Measurements from ENCODE around the gene DOCK10. TPM values are rescaled to one million over a fixed set of nuclear protein-coding genes. Genes with fewer than 3 reads are reported as not detected.

The DOCK10 gene
- total and polyA plus RNA-seq, 11 donors = 0.31 to 28.6 (median 2.0) TPM

DNA sequence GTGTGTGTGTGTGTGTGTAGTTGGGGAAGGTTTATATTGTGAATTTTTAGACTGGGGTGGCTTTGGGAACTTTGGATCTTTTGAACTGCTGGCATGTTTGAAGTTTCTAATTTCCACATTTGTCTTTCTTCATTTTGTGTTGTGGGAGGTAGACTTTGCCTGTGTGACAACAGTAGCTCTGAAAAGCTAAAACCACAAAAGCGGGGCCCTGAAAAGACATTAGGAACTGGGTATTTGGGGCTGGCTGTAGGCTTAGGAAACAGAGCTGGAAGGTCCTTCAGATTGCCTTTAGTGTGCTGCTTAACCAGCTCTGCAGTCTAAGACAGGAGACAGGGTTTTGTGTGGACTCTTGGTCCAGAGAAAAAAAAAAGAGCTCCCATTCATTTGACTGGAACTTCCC lies 27.2 kb upstream of the DOCK10 start:
- WGBS, 4 donors = 87 to 91% (median 90%) methylated on average over 1 of the region's 1 CpG
- peaks cover 0 to 2% (median 0%) of the 10 kb centered on the region in 9 donors for H3K27me3 ChIP-seq
- intact Hi-C loops (cut with DNase I) = no loop called here
- H3K27ac ChIP-seq = no peak overlapping the region
- TF ChIP-seq, protein P1, sequence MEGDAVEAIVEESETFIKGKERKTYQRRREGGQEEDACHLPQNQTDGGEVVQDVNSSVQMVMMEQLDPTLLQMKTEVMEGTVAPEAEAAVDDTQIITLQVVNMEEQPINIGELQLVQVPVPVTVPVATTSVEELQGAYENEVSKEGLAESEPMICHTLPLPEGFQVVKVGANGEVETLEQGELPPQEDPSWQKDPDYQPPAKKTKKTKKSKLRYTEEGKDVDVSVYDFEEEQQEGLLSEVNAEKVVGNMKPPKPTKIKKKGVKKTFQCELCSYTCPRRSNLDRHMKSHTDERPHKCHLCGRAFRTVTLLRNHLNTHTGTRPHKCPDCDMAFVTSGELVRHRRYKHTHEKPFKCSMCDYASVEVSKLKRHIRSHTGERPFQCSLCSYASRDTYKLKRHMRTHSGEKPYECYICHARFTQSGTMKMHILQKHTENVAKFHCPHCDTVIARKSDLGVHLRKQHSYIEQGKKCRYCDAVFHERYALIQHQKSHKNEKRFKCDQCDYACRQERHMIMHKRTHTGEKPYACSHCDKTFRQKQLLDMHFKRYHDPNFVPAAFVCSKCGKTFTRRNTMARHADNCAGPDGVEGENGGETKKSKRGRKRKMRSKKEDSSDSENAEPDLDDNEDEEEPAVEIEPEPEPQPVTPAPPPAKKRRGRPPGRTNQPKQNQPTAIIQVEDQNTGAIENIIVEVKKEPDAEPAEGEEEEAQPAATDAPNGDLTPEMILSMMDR (IDR thresholded peaks at IDR 0.05) = no peak
- no peak for TF ChIP-seq POLR2A (IDR thresholded peaks at IDR 0.05)
- H3K36me3 ChIP-seq = no peaks in the 10 kb centered on the region
- H3K9me3 ChIP-seq = peaks cover 0 to 4% (median 0%) of the 10 kb centered on the region in 12 donors
- DNase-seq = no peak
- no peak overlapping the region for H3K4me3 ChIP-seq
- ATAC-seq = no peak
- no peaks in the 10 kb centered on the region for H3K4me1 ChIP-seq

- no peak for ATAC-seq
- no peak overlapping the region for H3K4me3 ChIP-seq
Observed at GRCh38 chr2:225065882-225066281, 23.6 kb upstream of the DOCK10 start.

DNA sequence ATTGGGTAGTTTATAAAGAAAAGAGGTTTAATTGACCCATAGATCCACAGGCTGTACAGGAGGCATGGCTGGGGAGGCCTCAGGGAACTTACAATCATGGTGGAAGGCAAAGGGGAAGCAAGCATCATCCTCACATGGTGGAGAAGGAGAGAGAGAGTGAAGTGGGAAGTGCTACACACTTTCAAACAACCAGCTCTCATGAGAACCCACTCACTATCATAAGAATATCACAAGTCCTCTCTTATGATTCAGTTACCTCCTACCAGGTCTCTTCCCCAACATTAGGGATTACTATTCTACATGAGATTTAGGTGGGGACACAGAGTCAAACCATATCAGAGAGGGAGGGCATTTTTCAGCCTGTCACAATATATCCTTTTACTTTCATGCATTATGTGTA lies 22.7 kb upstream of the DOCK10 start:
- ATAC-seq (no peak), DNase-seq (no peak)
- no peaks in the 10 kb centered on the region for H3K27me3 ChIP-seq
- intact Hi-C loops (cut with DNase I) = no loop called here
- H3K4me3 ChIP-seq = no peak overlapping the region
- H3K27ac ChIP-seq = no peak overlapping the region
- H3K9me3 ChIP-seq = peaks cover 0 to 5% (median 0%) of the 10 kb centered on the region in 12 donors
- no peaks in the 10 kb centered on the region for H3K36me3 ChIP-seq
- no peak for TF ChIP-seq POLR2A (IDR thresholded peaks at IDR 0.05)
- TF ChIP-seq, protein P1 (IDR thresholded peaks at IDR 0.05) = no peak
- no peaks in the 10 kb centered on the region for H3K4me1 ChIP-seq

More at GRCh38 chr2:225065882-225066281, 23.6 kb upstream of the DOCK10 start:
- no peaks in the 10 kb centered on the region for H3K27me3 ChIP-seq
- H3K36me3 ChIP-seq = no peaks in the 10 kb centered on the region
- TF ChIP-seq, protein P1 (IDR thresholded peaks at IDR 0.05) = no peak
- no peak for TF ChIP-seq POLR2A (IDR thresholded peaks at IDR 0.05)
- no peaks in the 10 kb centered on the region for H3K4me1 ChIP-seq
- intact Hi-C loops (cut with DNase I) = no loop called here
- no peak for DNase-seq
- peaks cover 0 to 4% (median 0%) of the 10 kb centered on the region in 12 donors for H3K9me3 ChIP-seq
- 84 to 88% (median 87%) methylated on average over 3 of the region's 3 CpGs for WGBS, 4 donors
- no peak overlapping the region for H3K27ac ChIP-seq

- no peak overlapping the region for H3K4me3 ChIP-seq
- no peak for TF ChIP-seq POLR2A (IDR thresholded peaks at IDR 0.05)
- TF ChIP-seq, protein P1 (IDR thresholded peaks at IDR 0.05) = no peak
- intact Hi-C loops (cut with DNase I) = no loop called here
- no peaks in the 10 kb centered on the region for H3K36me3 ChIP-seq
- WGBS, 4 donors = 30 to 59% (median 49%) methylated on average over 2 of the region's 2 CpGs
- peaks cover 0 to 11% (median 0%) of the 10 kb centered on the region in 12 donors for H3K9me3 ChIP-seq
- no peaks in the 10 kb centered on the region for H3K4me1 ChIP-seq
- H3K27ac ChIP-seq = no peak overlapping the region
- DNase-seq (no peak), ATAC-seq (no peak)
- no peaks in the 10 kb centered on the region for H3K27me3 ChIP-seq
Observed at GRCh38 chr2:225064362-225064761, 22.1 kb upstream of the DOCK10 start.

Data from heart left ventricle (tissue), 16 donors.